HCT116 (cell line): Measurements from ENCODE around the gene MSTN. TPM values are rescaled to one million over a fixed set of nuclear protein-coding genes. Genes with fewer than 3 reads are reported as not detected.

ENCODE experiments used
- ATAC-seq: fragments of 200-7000 bp; cut with Tn5 transposase; 2 replicates; pipeline ENCODE4 v1.9.1; 2020; ENCODE audit warnings: mild to moderate bottlenecking, moderate library complexity
- BruUV-seq: library from RNA; stranded (reverse); fragments of 400-500 nt; replicated peaks from 2 replicates; lab custom pipeline; 2021; lab: Mats Ljungman, UMichigan
- CTCF ChIA-PET: fragments of 300-600 bp; sonication (Branson Sonifier 250); formaldehyde crosslinking; loops from one replicate; lab custom pipeline; 2021; ENCODE audit warnings: antibody characterized with exemption; lab: Charles Lee
- POLR2A ChIA-PET: fragments of 300-600, 350-600 bp; sonication (Branson Sonifier 250); formaldehyde crosslinking; loops from one replicate; lab custom pipeline; 2021; ENCODE audit warnings: antibody characterized with exemption; lab: Charles Lee
- RAD21 ChIA-PET, 2 experiments: fragments of 300-600 bp; sonication (Branson Sonifier 250); formaldehyde crosslinking; loops; one replicate each; lab custom pipeline; 2023; ENCODE audit warnings: low total read pairs in 2 of 2; ENCODE audit not compliant: uncharacterized antibody in 2 of 2, unreplicated experiment in 2 of 2, low non-redundant PET in 1 of 2; lab: Charles Lee
- DNase-seq: peaks from one replicate; pipeline ENCODE4 v3.0.0-alpha.2; 2010; ENCODE audit warnings: low read depth, low spot score
- H2AFZ ChIP-seq: fragments of 200-600 bp; shearing (Covaris generic), sonication (generic); 2 replicates; pipeline ENCODE4 v1.6.1; 2017; ENCODE audit warnings: low read depth, mixed run types, mixed read lengths, antibody characterized with exemption, low read length; ENCODE audit not compliant: poor library complexity, severe bottlenecking
- H3K27ac ChIP-seq: 2 replicates; pipeline ENCODE4 v1.5.1; 2012; ENCODE audit warnings: low read depth, low read length
- H3K27me3 ChIP-seq: fragments of 200-600 bp; sonication (generic); 2 replicates; pipeline ENCODE4 v1.6.1; 2016; ENCODE audit warnings: mixed run types, low read length, mixed read lengths; ENCODE audit not compliant: insufficient read depth
- H3K36me3 ChIP-seq, 2 experiments: fragments of 200-500 bp in 1 of 2; fragments of 200-600 bp in 1 of 2; sonication (Bioruptor generic) in 1 of 2; sonication (generic) in 1 of 2; 2 replicates each; pipeline versions ENCODE4 v1.5.1 to v1.6.1; 2014 to 2016; ENCODE audit warnings: low read length in 2 of 2, inconsistent platforms in 1 of 2, mixed read lengths in 1 of 2, mixed run types in 1 of 2; ENCODE audit not compliant: insufficient read depth in 2 of 2, control insufficient read depth in 1 of 2
- H3K4me1 ChIP-seq, 2 experiments: fragments of 200-600 bp in 1 of 2; sonication (generic) in 1 of 2; 2 replicates each; pipeline versions ENCODE4 v1.5.1 to v1.6.1; 2012 to 2017; ENCODE audit warnings: low read length in 2 of 2, inconsistent platforms in 1 of 2, mild to moderate bottlenecking in 1 of 2, mixed read lengths in 1 of 2, mixed run types in 1 of 2, moderate library complexity in 1 of 2; ENCODE audit not compliant: insufficient read depth in 2 of 2, control insufficient read depth in 1 of 2
- H3K4me2 ChIP-seq: fragments of 200-600 bp; sonication (generic); 2 replicates; pipeline ENCODE4 v1.6.1; 2017; ENCODE audit warnings: mixed run types, low read length, mixed read lengths
- H3K4me3 ChIP-seq, 2 experiments: fragments of 200-600 bp in 1 of 2; sonication (generic) in 1 of 2; replicated peaks in 1 of 2; 2 replicates each; pipeline ENCODE4 v1.5.1; 2011 to 2016; ENCODE audit warnings: low read length in 2 of 2, control low read depth in 1 of 2, low read depth in 1 of 2, mild to moderate bottlenecking in 1 of 2, mixed read lengths in 1 of 2, mixed run types in 1 of 2
- H3K79me2 ChIP-seq: fragments of 200-600 bp; sonication (generic); 2 replicates; pipeline ENCODE4 v1.6.1; 2017; ENCODE audit warnings: mild to moderate bottlenecking, mixed run types, low read length, moderate library complexity, mixed read lengths; ENCODE audit not compliant: insufficient read depth
- H3K9ac ChIP-seq: fragments of 200-600 bp; sonication (generic); 2 replicates; pipeline ENCODE4 v1.6.1; 2016; ENCODE audit warnings: low read length, mixed read lengths
- H3K9me2 ChIP-seq: fragments of 200-600 bp; sonication (generic), shearing (Covaris generic); 2 replicates; pipeline ENCODE4 v1.6.1; 2017; ENCODE audit warnings: mixed run types, mild to moderate bottlenecking, moderate library complexity; ENCODE audit not compliant: insufficient read depth
- H3K9me3 ChIP-seq, 2 experiments: fragments of 200-500 bp in 1 of 2; fragments of 200-600 bp in 1 of 2; sonication (Bioruptor generic) in 1 of 2; sonication (generic) in 1 of 2; 2 replicates each; pipeline ENCODE4 v1.6.1; 2014 to 2017; ENCODE audit warnings: low read length in 2 of 2, mixed read lengths in 2 of 2, inconsistent platforms in 1 of 2, low read depth in 1 of 2, mild to moderate bottlenecking in 1 of 2, mixed run types in 1 of 2, moderate library complexity in 1 of 2; ENCODE audit not compliant: control insufficient read depth in 1 of 2, insufficient read depth in 1 of 2
- H4K20me1 ChIP-seq: fragments of 200-600 bp; sonication (generic), shearing (Covaris generic); 2 replicates; pipeline ENCODE4 v1.6.1; 2017; ENCODE audit warnings: mixed run types, mild to moderate bottlenecking, moderate library complexity; ENCODE audit not compliant: insufficient read depth
- ELF1 ChIP-seq: IDR thresholded peaks from 2 replicates; pipeline ENCODE4 v1.6.1; 2012; ENCODE audit warnings: low read depth, borderline replicate concordance
- TCF7L2 ChIP-seq: IDR thresholded peaks from 2 replicates; pipeline ENCODE4 v1.7.0; 2011; ENCODE audit warnings: borderline replicate concordance, inconsistent platforms; ENCODE audit not compliant: insufficient read depth, insufficient read length; ENCODE audit errors: extremely low read depth
- intact Hi-C: fragments of 100-400 bp; cut with micrococcal nuclease; formaldehyde crosslinking; loops from 2 replicates; pipeline ENCODE4 v1.10.0; 2022
- total RNA-seq: library from RNA; stranded (reverse); gene quantifications from one replicate; pipeline ENCODE4 v1.2.1, GENCODE V29; 2021; ENCODE audit not compliant: unreplicated experiment
- TF ChIP-seq, protein P1 (sequence below): IDR thresholded peaks from 2 replicates; pipeline ENCODE4 v1.6.1; 2012; ENCODE audit warnings: low read depth
- TF ChIP-seq, protein P2 (sequence below): IDR thresholded peaks from 2 replicates; pipeline ENCODE4 v1.6.1; 2011; ENCODE audit warnings: mild to moderate bottlenecking, low read length, moderate library complexity; ENCODE audit not compliant: insufficient replicate concordance; ENCODE audit errors: extremely low read depth

MSTN gene
- total RNA-seq, 1 experiment from 2014 or later = 0.12 TPM

DNA sequence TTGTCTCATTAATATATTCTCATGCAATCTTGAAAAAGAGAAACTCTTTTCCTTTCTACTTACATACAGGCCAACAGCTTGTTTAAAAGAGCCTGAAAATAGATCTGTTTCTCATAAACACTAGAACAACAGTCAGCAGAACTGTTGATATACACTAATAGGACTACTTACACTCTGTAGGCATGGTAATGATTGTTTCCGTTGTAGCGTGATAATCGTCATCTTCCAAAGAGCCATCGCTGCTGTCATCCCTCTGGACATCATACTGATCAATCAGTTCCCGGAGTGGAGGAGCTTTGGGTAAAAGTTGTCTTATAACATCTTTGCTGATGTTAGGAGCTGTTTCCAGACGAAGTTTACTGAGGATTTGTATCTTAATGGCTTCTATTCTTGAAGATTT lies 476 bp downstream of the MSTN start:
- Histone ChIP-seq H4K20me1 (no peaks in the 10 kb centered on the region), H3K9me2 (no peaks in the 10 kb centered on the region), H2AFZ (no peak overlapping the region), H3K27me3 (no peaks in the 10 kb centered on the region), H3K4me2 (no peak overlapping the region), H3K27ac (no peak overlapping the region), H3K9ac (no peak overlapping the region), H3K4me3 (no peak overlapping the region), H3K4me1 (no peaks in the 10 kb centered on the region), H3K36me3 (no peaks in the 10 kb centered on the region), H3K9me3 (no peaks in the 10 kb centered on the region), H3K79me2 (no peaks in the 10 kb centered on the region)
- ATAC-seq (no peak), DNase-seq (no peak)
- no TSS peak for BruUV-seq
- CTCF ChIA-PET = no interaction called here
- TF ChIP-seq ELF1 (no peak), TCF7L2 (no peak)
- TF ChIP-seq, protein P1, sequence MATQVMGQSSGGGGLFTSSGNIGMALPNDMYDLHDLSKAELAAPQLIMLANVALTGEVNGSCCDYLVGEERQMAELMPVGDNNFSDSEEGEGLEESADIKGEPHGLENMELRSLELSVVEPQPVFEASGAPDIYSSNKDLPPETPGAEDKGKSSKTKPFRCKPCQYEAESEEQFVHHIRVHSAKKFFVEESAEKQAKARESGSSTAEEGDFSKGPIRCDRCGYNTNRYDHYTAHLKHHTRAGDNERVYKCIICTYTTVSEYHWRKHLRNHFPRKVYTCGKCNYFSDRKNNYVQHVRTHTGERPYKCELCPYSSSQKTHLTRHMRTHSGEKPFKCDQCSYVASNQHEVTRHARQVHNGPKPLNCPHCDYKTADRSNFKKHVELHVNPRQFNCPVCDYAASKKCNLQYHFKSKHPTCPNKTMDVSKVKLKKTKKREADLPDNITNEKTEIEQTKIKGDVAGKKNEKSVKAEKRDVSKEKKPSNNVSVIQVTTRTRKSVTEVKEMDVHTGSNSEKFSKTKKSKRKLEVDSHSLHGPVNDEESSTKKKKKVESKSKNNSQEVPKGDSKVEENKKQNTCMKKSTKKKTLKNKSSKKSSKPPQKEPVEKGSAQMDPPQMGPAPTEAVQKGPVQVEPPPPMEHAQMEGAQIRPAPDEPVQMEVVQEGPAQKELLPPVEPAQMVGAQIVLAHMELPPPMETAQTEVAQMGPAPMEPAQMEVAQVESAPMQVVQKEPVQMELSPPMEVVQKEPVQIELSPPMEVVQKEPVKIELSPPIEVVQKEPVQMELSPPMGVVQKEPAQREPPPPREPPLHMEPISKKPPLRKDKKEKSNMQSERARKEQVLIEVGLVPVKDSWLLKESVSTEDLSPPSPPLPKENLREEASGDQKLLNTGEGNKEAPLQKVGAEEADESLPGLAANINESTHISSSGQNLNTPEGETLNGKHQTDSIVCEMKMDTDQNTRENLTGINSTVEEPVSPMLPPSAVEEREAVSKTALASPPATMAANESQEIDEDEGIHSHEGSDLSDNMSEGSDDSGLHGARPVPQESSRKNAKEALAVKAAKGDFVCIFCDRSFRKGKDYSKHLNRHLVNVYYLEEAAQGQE = no peak
- TF ChIP-seq, protein P2, sequence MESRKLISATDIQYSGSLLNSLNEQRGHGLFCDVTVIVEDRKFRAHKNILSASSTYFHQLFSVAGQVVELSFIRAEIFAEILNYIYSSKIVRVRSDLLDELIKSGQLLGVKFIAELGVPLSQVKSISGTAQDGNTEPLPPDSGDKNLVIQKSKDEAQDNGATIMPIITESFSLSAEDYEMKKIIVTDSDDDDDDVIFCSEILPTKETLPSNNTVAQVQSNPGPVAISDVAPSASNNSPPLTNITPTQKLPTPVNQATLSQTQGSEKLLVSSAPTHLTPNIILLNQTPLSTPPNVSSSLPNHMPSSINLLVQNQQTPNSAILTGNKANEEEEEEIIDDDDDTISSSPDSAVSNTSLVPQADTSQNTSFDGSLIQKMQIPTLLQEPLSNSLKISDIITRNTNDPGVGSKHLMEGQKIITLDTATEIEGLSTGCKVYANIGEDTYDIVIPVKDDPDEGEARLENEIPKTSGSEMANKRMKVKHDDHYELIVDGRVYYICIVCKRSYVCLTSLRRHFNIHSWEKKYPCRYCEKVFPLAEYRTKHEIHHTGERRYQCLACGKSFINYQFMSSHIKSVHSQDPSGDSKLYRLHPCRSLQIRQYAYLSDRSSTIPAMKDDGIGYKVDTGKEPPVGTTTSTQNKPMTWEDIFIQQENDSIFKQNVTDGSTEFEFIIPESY = no peak
- intact Hi-C loops = no loop called here
- POLR2A ChIA-PET = no interaction called here
- RAD21 ChIA-PET = no interaction called here
